ENCODE data around the gene INO80. TPM values are rescaled to one million over a fixed set of nuclear protein-coding genes. Genes with fewer than 3 reads are reported as not detected.

The INO80 gene
- total RNA-seq, 1 experiment from 2014 or later, result 15.3 TPM

Other genes with a start within 250 kb of the INO80 start
- gene RHOV, start 242.0 kb downstream of the INO80 start, total RNA-seq (2014; rRNA removed; shearing (Covaris generic); ENCODE audit: low replicate concordance), result 0.49 TPM in 1 of 2 replicates, not detected in the other
- 14.0 and 24.8 TPM in 2 replicates for gene VPS18, start 221.8 kb downstream of the INO80 start, total RNA-seq (2014; rRNA removed; shearing (Covaris generic); ENCODE audit: low replicate concordance)
- gene DLL4, start 186.9 kb downstream of the INO80 start, total RNA-seq (2014; rRNA removed; shearing (Covaris generic); ENCODE audit: low replicate concordance), result not detected in 2 replicates
- gene CHAC1, start 162.8 kb downstream of the INO80 start, total RNA-seq (2014; rRNA removed; shearing (Covaris generic); ENCODE audit: low replicate concordance), result 8.8 and 18.5 TPM in 2 replicates
- gene EXD1, start 114.5 kb upstream of the INO80 start, total RNA-seq (2014; rRNA removed; shearing (Covaris generic); ENCODE audit: low replicate concordance), result not detected in 2 replicates
- 65.9 and 88.1 TPM in 2 replicates for gene CHP1, start 115.0 kb upstream of the INO80 start, total RNA-seq (2014; rRNA removed; shearing (Covaris generic); ENCODE audit: low replicate concordance)
- gene OIP5, start 216.3 kb upstream of the INO80 start, total RNA-seq (2014; rRNA removed; shearing (Covaris generic); ENCODE audit: low replicate concordance), result 27.5 and 46.3 TPM in 2 replicates
- gene NUSAP1, start 216.6 kb upstream of the INO80 start, total RNA-seq (2014; rRNA removed; shearing (Covaris generic); ENCODE audit: low replicate concordance), result 161 and 169 TPM in 2 replicates

Data from MG63 (cell line).